Common myeloid progenitor, CD34-positive (primary cell): ENCODE results near the gene FOXE1.

Experiments used
- CTCF ChIA-PET: fragments of 350-600 bp; sonication (Branson Sonifier 250); formaldehyde crosslinking; loops from one replicate; lab custom pipeline; 2021; ENCODE audit warnings: antibody characterized with exemption; lab: Charles Lee
- POLR2A ChIA-PET: fragments of 350-600 bp; sonication (Branson Sonifier 250); formaldehyde crosslinking; loops from one replicate; lab custom pipeline; 2021; ENCODE audit warnings: antibody characterized with exemption; lab: Charles Lee
- DNase-seq, 3 donors: peaks; one replicate each; pipeline versions ENCODE4 v3.0.0 to v3.0.0-alpha.2; 2013
- H3K27ac ChIP-seq, 2 experiments: 1 replicate in 1 of 2; 2 replicates in 1 of 2; pipeline ENCODE4 v1.7.0; 2013; ENCODE audit warnings: inconsistent platforms in 2 of 2, low read length in 2 of 2, mild to moderate bottlenecking in 2 of 2, low read depth in 1 of 2, moderate library complexity in 1 of 2; ENCODE audit not compliant: severe bottlenecking in 2 of 2, insufficient read depth in 1 of 2, poor library complexity in 1 of 2
- H3K27me3 ChIP-seq, 5 experiments: replicated peaks in 2 of 5; 1 replicate in 3 of 5; 2 replicates in 2 of 5; pipeline versions ENCODE4 v1.6.1 to v1.7.0; 2013; ENCODE audit warnings: low read length in 4 of 5, mild to moderate bottlenecking in 2 of 5, moderate library complexity in 2 of 5, inconsistent platforms in 1 of 5; ENCODE audit not compliant: insufficient read depth in 5 of 5, control insufficient read depth in 4 of 5
- H3K36me3 ChIP-seq, 4 experiments: 1 replicate in 2 of 4; 2 replicates in 2 of 4; pipeline versions ENCODE4 v1.6.1 to v1.7.0; 2013; ENCODE audit warnings: low read length in 3 of 4, control low read depth in 1 of 4, mild to moderate bottlenecking in 1 of 4; ENCODE audit not compliant: control insufficient read depth in 4 of 4, insufficient read depth in 4 of 4
- H3K4me1 ChIP-seq, 4 experiments: 1 replicate in 3 of 4; 2 replicates in 1 of 4; pipeline versions ENCODE4 v1.6.1 to v1.7.1; 2013; ENCODE audit warnings: low read length in 3 of 4, mild to moderate bottlenecking in 3 of 4, control low read depth in 1 of 4, inconsistent platforms in 1 of 4, moderate library complexity in 1 of 4; ENCODE audit not compliant: control insufficient read depth in 4 of 4, insufficient read depth in 4 of 4; ENCODE audit errors: control extremely low read depth in 1 of 4
- H3K4me3 ChIP-seq, 7 experiments: 1 replicate in 4 of 7; 2 replicates in 3 of 7; pipeline versions ENCODE4 v1.5.1 to v1.7.0; 2013; ENCODE audit warnings: mild to moderate bottlenecking in 7 of 7, low read length in 6 of 7, moderate library complexity in 6 of 7, inconsistent platforms in 2 of 7, low read depth in 2 of 7, control low read depth in 1 of 7; ENCODE audit not compliant: insufficient read depth in 4 of 7, control insufficient read depth in 1 of 7; ENCODE audit errors: extremely low read depth in 1 of 7
- H3K9me3 ChIP-seq, 5 experiments: 1 replicate in 4 of 5; 2 replicates in 1 of 5; pipeline versions ENCODE4 v1.6.1 to v1.7.1; 2013; ENCODE audit warnings: low read length in 4 of 5, mild to moderate bottlenecking in 2 of 5, inconsistent platforms in 1 of 5, low read depth in 1 of 5, moderate library complexity in 1 of 5; ENCODE audit not compliant: control insufficient read depth in 4 of 5, insufficient read depth in 2 of 5; ENCODE audit errors: control extremely low read depth in 1 of 5
- WGBS: methylation state at CpG from one replicate; pipeline ENCODE4 v1.1.5; 2013; ENCODE audit not compliant: insufficient coverage; 5-methylcytosine and 5-hydroxymethylcytosine counted together

The FOXE1 gene

GRCh38 chr9:97830884-97831829 lies 21.9 kb upstream of the FOXE1 start:
- POLR2A ChIA-PET: no interaction called here
- no peak overlapping the region for H3K4me3 ChIP-seq
- peaks cover 0 to 1% (median 0%) of the 10 kb centered on the region in 5 experiments for H3K9me3 ChIP-seq
- CTCF ChIA-PET: interaction anchor here (1.0 kb wide), 1 partner anchor 262 kb away, joined by 3 read pairs; no protein-coding TSS in a partner anchor
- no peaks in the 10 kb centered on the region for H3K36me3 ChIP-seq
- no peak for DNase-seq
- H3K27ac ChIP-seq: no peak overlapping the region
- 78% methylated on average over 13 of the region's 15 CpGs for WGBS
- H3K4me1 ChIP-seq: peaks cover 4 to 11% (median 8%) of the 10 kb centered on the region in 4 experiments
- H3K27me3 ChIP-seq: peaks cover 7 to 20% (median 13%) of the 10 kb centered on the region in 5 experiments

DNA sequence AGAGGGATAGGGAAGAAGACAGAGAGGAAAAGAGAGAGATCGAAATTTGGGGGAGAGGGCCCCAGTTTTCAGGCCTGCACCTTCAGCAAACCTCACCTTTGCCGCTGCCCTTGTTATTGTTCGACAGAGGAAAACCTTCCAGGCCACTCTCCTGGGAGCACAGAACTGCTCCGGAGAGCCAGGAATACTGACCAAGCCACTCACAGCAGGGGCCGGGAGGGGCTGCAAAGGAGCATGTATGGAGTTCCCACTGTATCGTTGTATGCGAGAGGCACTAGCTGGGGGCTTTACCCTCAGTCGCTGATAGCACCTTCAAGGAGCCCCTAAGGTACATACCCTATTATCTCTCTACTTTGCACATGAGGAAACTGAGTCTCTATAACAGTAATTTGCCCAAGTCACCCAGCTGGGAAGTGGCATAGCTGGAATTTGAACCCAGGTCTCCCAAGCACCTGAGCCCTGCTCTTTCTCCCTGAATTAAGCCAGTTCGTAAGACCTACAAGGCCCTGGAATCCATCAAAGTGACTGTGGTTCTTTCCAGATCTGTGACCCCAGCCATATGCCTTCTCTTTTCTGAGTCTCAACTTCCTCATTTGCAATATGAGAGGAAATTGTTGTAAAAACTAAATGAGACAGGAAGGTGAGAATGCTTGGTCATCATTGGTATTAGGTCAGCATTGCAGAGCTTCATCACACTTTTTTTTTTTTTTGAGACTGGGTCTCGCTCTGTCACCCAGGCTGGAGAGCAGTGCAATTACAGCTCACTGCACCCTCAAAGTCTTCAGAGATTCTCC lies 21.0 kb upstream of the FOXE1 start:
- POLR2A ChIA-PET: no interaction called here
- Histone ChIP-seq H3K36me3 (no peaks in the 10 kb centered on the region), H3K4me3 (no peak overlapping the region), H3K27me3 (peaks cover 7 to 18% (median 13%) of the 10 kb centered on the region in 5 experiments), H3K4me1 (peaks cover 4 to 11% (median 8%) of the 10 kb centered on the region in 4 experiments), H3K9me3 (peaks cover 0 to 3% (median 0%) of the 10 kb centered on the region in 5 experiments), H3K27ac (no peak overlapping the region)
- CTCF ChIA-PET: interaction anchor here (0.6 to 1.6 kb wide), 3 partner anchors 14 to 263 kb away, joined by 3 to 4 read pairs (median 3); no protein-coding TSS in a partner anchor
- peak; percentile 91 to 97 (median 97) for DNase-seq
- WGBS: 49% methylated on average over 7 of the region's 10 CpGs

- Histone ChIP-seq H3K9me3 (peaks cover 0 to 8% (median 0%) of the 10 kb centered on the region in 5 experiments), H3K36me3 (no peaks in the 10 kb centered on the region)
- CTCF ChIA-PET: no interaction called here
These were observed 12.5 kb upstream of the FOXE1 start for GRCh38 chr9:97840521-97840920.

GRCh38 chr9:97842960-97843359 lies 10.1 kb upstream of the FOXE1 start:
- peaks cover 0 to under 1% (median 0%) of the 10 kb centered on the region in 4 experiments for H3K4me1 ChIP-seq
- H3K27ac ChIP-seq: no peak overlapping the region
- POLR2A ChIA-PET: no interaction called here
- no peak for DNase-seq
- CTCF ChIA-PET: interaction anchor here (0.6 kb wide), 1 partner anchor 58 kb away, joined by 3 read pairs; no protein-coding TSS in a partner anchor
- H3K4me3 ChIP-seq: no peak overlapping the region
- H3K27me3 ChIP-seq: peaks cover 24 to 81% (median 47%) of the 10 kb centered on the region in 5 experiments
- no CpG with 5 or more reads among the region's 2 CpGs for WGBS
- H3K9me3 ChIP-seq: peaks cover 0 to 4% (median 0%) of the 10 kb centered on the region in 5 experiments
- no peaks in the 10 kb centered on the region for H3K36me3 ChIP-seq

More at GRCh38 chr9:97840521-97840920, 12.5 kb upstream of the FOXE1 start:
- H3K27me3 ChIP-seq: peaks cover 4 to 64% (median 36%) of the 10 kb centered on the region in 5 experiments
- no peak for DNase-seq
- H3K27ac ChIP-seq: no peak overlapping the region
- no peak overlapping the region for H3K4me3 ChIP-seq
- H3K4me1 ChIP-seq: no peaks in the 10 kb centered on the region
- POLR2A ChIA-PET: no interaction called here

DNA sequence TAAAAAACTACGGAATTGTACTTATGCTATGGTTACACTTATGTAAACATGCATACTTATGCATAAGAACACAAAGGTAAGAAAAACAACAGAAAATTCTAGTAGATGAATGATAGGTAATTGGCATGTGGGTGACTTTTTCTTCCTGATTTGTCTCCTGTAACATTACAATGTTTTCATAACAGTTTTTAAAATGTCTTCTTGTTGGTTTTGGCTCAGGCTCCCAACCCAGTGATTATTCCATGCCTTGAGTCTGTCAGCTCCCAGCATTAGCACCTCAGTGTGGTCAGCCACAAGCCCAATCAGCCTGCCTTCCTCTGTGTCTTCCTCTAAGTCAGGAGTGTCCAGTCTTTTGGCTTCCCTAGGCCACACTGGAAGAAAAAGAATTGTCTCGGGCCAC lies 7.9 kb upstream of the FOXE1 start:
- H3K4me3 ChIP-seq: no peak overlapping the region
- no peak for DNase-seq
- no peak overlapping the region for H3K27ac ChIP-seq
- peaks cover 36 to 93% (median 47%) of the 10 kb centered on the region in 5 experiments for H3K27me3 ChIP-seq
- ChIA-PET POLR2A (no interaction called here), CTCF (interaction anchor here (1.5 kb wide), 1 partner anchor 13 kb away, joined by 4 read pairs; no protein-coding TSS in a partner anchor)
- WGBS: no CpG with 5 or more reads among the region's 2 CpGs
- H3K9me3 ChIP-seq: peaks cover 0 to 4% (median 0%) of the 10 kb centered on the region in 5 experiments
- peaks cover 0 to 14% (median 8%) of the 10 kb centered on the region in 4 experiments for H3K4me1 ChIP-seq
- H3K36me3 ChIP-seq: no peaks in the 10 kb centered on the region

DNA sequence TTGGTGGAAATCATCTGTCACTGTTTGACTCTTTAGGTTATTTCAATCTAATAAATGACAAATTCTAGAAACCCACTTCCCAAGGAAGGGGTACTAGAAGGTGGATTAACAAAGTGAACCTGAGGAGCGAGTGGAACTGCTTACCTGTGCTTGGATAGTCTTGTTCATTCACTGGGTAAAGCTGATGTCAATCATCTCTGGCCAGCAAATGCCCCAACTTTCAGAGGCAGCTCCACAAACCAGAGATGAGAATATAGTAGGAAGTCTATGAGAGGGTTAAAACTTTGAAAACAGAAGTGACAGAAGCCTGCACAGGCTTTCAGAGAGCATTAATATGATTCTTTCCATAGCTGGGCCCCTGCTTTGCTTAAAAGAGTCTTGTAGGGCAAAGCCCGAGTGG lies 7.3 kb upstream of the FOXE1 start:
- POLR2A ChIA-PET: no interaction called here

More for the DNA sequence above, 7.3 kb upstream of the FOXE1 start:
- 79% methylated on average over 2 of the region's 2 CpGs for WGBS
- Histone ChIP-seq H3K27me3 (peaks cover 40 to 93% (median 45%) of the 10 kb centered on the region in 5 experiments), H3K27ac (no peak overlapping the region), H3K9me3 (peaks cover 0 to 4% (median 0%) of the 10 kb centered on the region in 5 experiments), H3K4me1 (peaks cover 0 to 14% (median 8%) of the 10 kb centered on the region in 4 experiments), H3K4me3 (no peak overlapping the region), H3K36me3 (no peaks in the 10 kb centered on the region)
- CTCF ChIA-PET: interaction anchor here (0.9 to 1.5 kb wide), 2 partner anchors 13 to 60 kb away, joined by 4 to 7 read pairs; no protein-coding TSS in a partner anchor
- no peak for DNase-seq
